ENCODE data around the gene RAPGEF1.

DNA sequence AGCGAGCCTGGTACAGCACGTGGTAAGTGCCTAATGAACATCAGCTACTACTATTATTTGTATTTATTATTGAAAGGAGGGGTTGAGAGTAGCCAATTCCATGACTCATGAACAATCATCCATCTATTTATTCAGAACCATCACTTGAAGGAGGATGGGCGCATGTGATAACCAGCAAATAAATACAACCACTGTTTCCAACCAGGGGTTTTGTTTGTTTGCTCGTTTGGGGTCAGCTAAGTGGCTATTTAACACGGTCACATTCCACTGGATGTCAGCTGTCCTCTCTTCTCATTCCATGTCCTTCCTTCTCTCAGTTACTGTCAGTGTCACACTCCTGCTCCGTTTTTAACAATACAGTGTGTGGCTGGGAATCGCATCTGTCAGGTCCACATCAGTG is 8.6 kb downstream of the RAPGEF1 start:
- TF ChIP-seq EP300 (IDR thresholded peaks at IDR 0.05; ENCODE audit: borderline replicate concordance) = no peak
- TF ChIP-seq ZBTB7A (IDR thresholded peaks at IDR 0.05; ENCODE audit: low read depth) = no peak
- TF ChIP-seq, protein P1, sequence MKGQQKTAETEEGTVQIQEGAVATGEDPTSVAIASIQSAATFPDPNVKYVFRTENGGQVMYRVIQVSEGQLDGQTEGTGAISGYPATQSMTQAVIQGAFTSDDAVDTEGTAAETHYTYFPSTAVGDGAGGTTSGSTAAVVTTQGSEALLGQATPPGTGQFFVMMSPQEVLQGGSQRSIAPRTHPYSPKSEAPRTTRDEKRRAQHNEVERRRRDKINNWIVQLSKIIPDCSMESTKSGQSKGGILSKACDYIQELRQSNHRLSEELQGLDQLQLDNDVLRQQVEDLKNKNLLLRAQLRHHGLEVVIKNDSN (IDR thresholded peaks at IDR 0.05) = no peak
- TF ChIP-seq, protein P2, sequence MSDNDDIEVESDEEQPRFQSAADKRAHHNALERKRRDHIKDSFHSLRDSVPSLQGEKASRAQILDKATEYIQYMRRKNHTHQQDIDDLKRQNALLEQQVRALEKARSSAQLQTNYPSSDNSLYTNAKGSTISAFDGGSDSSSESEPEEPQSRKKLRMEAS (IDR thresholded peaks at IDR 0.05) = no peak
- no peak for TF ChIP-seq TCF12 (IDR thresholded peaks at IDR 0.05; ENCODE audit: low read depth)
- TF ChIP-seq TEAD4 (IDR thresholded peaks at IDR 0.05) = no peak
- TF ChIP-seq, protein P3, sequence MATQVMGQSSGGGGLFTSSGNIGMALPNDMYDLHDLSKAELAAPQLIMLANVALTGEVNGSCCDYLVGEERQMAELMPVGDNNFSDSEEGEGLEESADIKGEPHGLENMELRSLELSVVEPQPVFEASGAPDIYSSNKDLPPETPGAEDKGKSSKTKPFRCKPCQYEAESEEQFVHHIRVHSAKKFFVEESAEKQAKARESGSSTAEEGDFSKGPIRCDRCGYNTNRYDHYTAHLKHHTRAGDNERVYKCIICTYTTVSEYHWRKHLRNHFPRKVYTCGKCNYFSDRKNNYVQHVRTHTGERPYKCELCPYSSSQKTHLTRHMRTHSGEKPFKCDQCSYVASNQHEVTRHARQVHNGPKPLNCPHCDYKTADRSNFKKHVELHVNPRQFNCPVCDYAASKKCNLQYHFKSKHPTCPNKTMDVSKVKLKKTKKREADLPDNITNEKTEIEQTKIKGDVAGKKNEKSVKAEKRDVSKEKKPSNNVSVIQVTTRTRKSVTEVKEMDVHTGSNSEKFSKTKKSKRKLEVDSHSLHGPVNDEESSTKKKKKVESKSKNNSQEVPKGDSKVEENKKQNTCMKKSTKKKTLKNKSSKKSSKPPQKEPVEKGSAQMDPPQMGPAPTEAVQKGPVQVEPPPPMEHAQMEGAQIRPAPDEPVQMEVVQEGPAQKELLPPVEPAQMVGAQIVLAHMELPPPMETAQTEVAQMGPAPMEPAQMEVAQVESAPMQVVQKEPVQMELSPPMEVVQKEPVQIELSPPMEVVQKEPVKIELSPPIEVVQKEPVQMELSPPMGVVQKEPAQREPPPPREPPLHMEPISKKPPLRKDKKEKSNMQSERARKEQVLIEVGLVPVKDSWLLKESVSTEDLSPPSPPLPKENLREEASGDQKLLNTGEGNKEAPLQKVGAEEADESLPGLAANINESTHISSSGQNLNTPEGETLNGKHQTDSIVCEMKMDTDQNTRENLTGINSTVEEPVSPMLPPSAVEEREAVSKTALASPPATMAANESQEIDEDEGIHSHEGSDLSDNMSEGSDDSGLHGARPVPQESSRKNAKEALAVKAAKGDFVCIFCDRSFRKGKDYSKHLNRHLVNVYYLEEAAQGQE (IDR thresholded peaks at IDR 0.05; ENCODE audit: low read depth) = no peak
- no peak for TF ChIP-seq RAD21 (IDR thresholded peaks at IDR 0.05; ENCODE audit: low read depth)
- no peak for TF ChIP-seq FOXM1 (IDR thresholded peaks at IDR 0.05; ENCODE audit: borderline replicate concordance, low read depth)
